Measurements from ENCODE around the gene PARD3.

DNA sequence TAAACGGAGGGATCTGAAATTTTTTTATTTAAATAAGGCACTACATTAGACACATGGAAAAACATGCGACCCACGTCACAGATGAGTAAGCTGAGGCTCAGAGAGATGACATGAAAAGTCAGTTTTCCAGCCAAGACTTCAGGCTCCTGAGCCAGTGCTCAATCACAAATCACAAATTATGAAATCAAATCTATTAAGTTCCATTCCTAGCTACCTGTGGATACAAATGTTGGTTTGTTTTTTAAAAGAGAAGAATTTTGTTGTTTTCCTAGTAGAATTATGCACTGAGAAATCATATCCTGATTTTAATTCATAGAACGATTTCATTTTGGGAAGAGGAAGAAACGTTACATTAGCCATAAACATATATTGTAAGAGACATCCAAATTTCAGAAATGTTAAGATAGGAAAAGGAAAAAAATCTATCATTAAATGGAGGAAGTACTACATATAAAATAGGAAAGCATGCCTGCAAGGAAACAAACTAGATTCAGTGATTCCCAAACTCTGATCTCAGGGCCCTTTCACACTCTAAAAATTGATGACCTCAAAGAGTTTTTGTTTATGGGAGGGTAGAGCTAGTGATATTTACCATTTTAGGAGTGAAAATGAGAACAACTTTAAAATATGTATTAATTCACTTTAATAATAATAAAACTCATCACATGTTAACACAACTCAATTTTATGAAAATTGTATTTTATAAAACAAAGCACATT is 340.4 kb downstream of the PARD3 start:
- no peak for TF ChIP-seq CTCF (IDR thresholded peaks at IDR 0.05)
- TF ChIP-seq EP300 (IDR thresholded peaks at IDR 0.05; ENCODE audit: low read depth): no peak
